Gastroesophageal sphincter (tissue), 4 donors: ENCODE data around the gene RIMS1. TPM values are rescaled to one million over a fixed set of nuclear protein-coding genes. Genes with fewer than 3 reads are reported as not detected.

Experiments used
- ATAC-seq: fragments of 150-250 bp; one replicate; pipeline ENCODE4 v1.9.1; 2016; ENCODE audit warnings: mild to moderate bottlenecking, moderate library complexity
- H3K27ac ChIP-seq, 4 donors: fragments of 200-600 bp; sonication (generic) in 3 of 4; 1 replicate in 3 of 4; 2 replicates in 1 of 4; pipeline ENCODE4 v1.5.1; 2016 to 2019
- H3K27me3 ChIP-seq: fragments of 200-600 bp; sonication (generic); one replicate; pipeline ENCODE4 v1.5.1; 2019
- H3K36me3 ChIP-seq, 2 donors: fragments of 200-600 bp; sonication (generic); one replicate each; pipeline ENCODE4 v1.5.1; 2019; ENCODE audit warnings: control low read depth in 1 of 2
- H3K4me1 ChIP-seq, 3 donors: fragments of 200-600 bp; sonication (generic); 1 replicate in 2 of 3; 2 replicates in 1 of 3; pipeline ENCODE4 v1.5.1; 2016 to 2019; ENCODE audit warnings: control low read depth in 2 of 3
- H3K4me3 ChIP-seq, 2 donors: fragments of 200-600 bp; sonication (generic); one replicate each; pipeline ENCODE4 v1.5.1; 2019; ENCODE audit warnings: mild to moderate bottlenecking in 1 of 2, moderate library complexity in 1 of 2
- H3K9me3 ChIP-seq, 3 donors: fragments of 200-600 bp; sonication (generic); one replicate each; pipeline ENCODE4 v1.5.1; 2017 to 2019; ENCODE audit warnings: control low read depth in 2 of 3
- EP300 ChIP-seq: sonication (generic); formaldehyde crosslinking; IDR thresholded peaks from one replicate; pipeline ENCODE4 v1.6.1; 2017; ENCODE audit warnings: antibody characterized with exemption, mild to moderate bottlenecking
- POLR2A ChIP-seq, 2 donors: fragments of 450-650 bp; IDR thresholded peaks; one replicate each; pipeline ENCODE4 v1.6.1; 2017; ENCODE audit warnings: antibody characterized with exemption in 2 of 2, mild to moderate bottlenecking in 2 of 2, moderate library complexity in 1 of 2
- POLR2AphosphoS5 ChIP-seq: sonication (generic); formaldehyde crosslinking; IDR thresholded peaks from one replicate; pipeline ENCODE4 v1.6.1; 2017; ENCODE audit warnings: antibody characterized with exemption
- WGBS, 2 donors: methylation state at CpG; one replicate each; pipeline ENCODE4 v1.1.5; 2018; ENCODE audit warnings: low coverage in 1 of 2; 5-methylcytosine and 5-hydroxymethylcytosine counted together
- total RNA-seq, 4 donors: library from RNA; depleted of rRNA; stranded (reverse); fragments of >200 nt; gene quantifications; one replicate each; pipeline ENCODE4 v1.1.0, GENCODE V29; 2016
- TF ChIP-seq, protein P1 (sequence below), 4 experiments: fragments of 200-600 bp in 2 of 4; fragments of 450-650 bp in 2 of 4; sonication (generic) in 1 of 4; IDR thresholded peaks; one replicate each; pipeline ENCODE4 v1.5.1; 2017 to 2019; ENCODE audit warnings: antibody characterized with exemption in 4 of 4, mild to moderate bottlenecking in 2 of 4, moderate library complexity in 2 of 4

The RIMS1 gene
- total RNA-seq, 4 donors from 2014 or later: 9.3 to 66.5 (median 17.7) TPM

DNA sequence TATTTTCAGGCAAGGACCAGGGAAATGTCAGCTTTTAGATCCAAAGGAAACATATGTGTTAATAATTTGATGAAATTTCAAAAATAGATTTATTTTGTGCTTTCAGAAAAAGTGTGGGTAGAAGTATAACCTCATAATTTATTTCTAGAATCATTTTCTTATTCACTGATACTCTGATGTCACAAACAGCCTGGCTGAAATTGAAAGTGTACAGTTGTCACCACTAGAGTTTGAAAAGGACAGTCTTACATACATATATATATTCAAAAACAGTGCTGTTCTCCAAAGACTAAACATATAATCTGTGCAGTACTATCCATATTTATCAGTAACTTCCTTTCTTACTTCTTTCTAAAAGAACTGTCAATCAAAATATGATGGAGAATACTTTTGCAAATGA is 481.1 kb downstream of the RIMS1 start:
- peak overlapping the region; percentile 12 to 38 for H3K4me3 ChIP-seq
- TF ChIP-seq POLR2AphosphoS5: no peak
- TF ChIP-seq, protein P1, sequence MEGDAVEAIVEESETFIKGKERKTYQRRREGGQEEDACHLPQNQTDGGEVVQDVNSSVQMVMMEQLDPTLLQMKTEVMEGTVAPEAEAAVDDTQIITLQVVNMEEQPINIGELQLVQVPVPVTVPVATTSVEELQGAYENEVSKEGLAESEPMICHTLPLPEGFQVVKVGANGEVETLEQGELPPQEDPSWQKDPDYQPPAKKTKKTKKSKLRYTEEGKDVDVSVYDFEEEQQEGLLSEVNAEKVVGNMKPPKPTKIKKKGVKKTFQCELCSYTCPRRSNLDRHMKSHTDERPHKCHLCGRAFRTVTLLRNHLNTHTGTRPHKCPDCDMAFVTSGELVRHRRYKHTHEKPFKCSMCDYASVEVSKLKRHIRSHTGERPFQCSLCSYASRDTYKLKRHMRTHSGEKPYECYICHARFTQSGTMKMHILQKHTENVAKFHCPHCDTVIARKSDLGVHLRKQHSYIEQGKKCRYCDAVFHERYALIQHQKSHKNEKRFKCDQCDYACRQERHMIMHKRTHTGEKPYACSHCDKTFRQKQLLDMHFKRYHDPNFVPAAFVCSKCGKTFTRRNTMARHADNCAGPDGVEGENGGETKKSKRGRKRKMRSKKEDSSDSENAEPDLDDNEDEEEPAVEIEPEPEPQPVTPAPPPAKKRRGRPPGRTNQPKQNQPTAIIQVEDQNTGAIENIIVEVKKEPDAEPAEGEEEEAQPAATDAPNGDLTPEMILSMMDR (IDR thresholded peaks at IDR 0.05): no peak
- no peak for TF ChIP-seq POLR2A (IDR thresholded peaks at IDR 0.05)
- no peak for TF ChIP-seq EP300
- H3K4me1 ChIP-seq: peaks cover 0 to 15% (median 0%) of the 10 kb centered on the region in 3 donors
- H3K27me3 ChIP-seq: no peaks in the 10 kb centered on the region
- no peak for ATAC-seq
- H3K36me3 ChIP-seq: no peaks in the 10 kb centered on the region
- peak overlapping the region in 2 of 4 donors; percentile 4 to 50 for H3K27ac ChIP-seq
- H3K9me3 ChIP-seq: no peaks in the 10 kb centered on the region

DNA sequence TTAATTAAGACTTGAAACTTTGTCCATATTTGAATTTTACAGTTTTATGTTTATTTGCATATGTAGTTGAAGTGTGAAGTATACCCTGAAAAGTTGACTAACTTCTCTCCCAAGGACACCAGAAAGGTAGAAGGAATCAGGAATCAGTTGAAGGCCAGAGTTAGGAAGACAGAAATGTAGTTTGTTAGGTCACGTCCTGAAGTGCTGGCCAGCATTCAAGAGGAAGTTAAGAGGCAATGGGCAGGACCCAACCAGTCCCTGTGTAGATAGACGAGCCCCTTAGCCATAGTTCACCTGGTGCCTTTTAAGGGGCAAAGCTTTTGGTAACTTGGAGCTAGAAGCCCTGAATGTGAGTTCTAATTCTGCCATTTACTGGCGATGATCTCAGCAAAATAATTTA is 485.1 kb downstream of the RIMS1 start:
- TF ChIP-seq, protein P1 (IDR thresholded peaks at IDR 0.05): no peak
- TF ChIP-seq EP300: no peak
- no peak for TF ChIP-seq POLR2AphosphoS5
- no peak for TF ChIP-seq POLR2A (IDR thresholded peaks at IDR 0.05)
- 44 to 88% methylated on average over 3 of the region's 3 CpGs for WGBS, 2 donors
- no peak for ATAC-seq
- H3K4me3 ChIP-seq: no peak overlapping the region
- no peaks in the 10 kb centered on the region for H3K4me1 ChIP-seq
- H3K36me3 ChIP-seq: no peaks in the 10 kb centered on the region
- H3K27ac ChIP-seq: peak overlapping the region in 1 of 4 donors; percentile 48
- H3K9me3 ChIP-seq: no peaks in the 10 kb centered on the region
- H3K27me3 ChIP-seq: no peaks in the 10 kb centered on the region

DNA sequence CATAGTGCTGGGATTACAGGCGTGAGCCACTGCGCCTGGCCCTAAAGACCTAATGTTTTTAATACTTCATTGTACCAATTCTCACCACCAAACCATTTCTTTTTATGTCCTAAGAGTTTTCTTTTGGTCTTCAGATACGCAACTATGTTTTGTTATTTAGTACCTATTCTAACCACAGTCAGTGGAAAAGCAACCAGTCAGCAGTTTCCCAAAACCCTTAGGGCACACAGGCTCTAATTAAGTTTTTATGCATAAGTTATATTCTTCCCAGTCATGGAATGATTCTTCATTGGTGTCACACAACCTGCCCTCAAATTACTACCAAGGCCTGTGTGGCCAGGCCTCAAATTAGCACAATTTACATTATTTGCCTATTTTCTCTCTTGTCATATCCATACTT is 487.8 kb downstream of the RIMS1 start:
- Histone ChIP-seq H3K27me3 (no peaks in the 10 kb centered on the region), H3K4me1 (no peaks in the 10 kb centered on the region), H3K27ac (no peak overlapping the region), H3K4me3 (no peak overlapping the region), H3K9me3 (no peaks in the 10 kb centered on the region), H3K36me3 (no peaks in the 10 kb centered on the region)
- 100% methylated on average over 3 of the region's 3 CpGs for WGBS, 2 donors
- no peak for TF ChIP-seq POLR2A (IDR thresholded peaks at IDR 0.05)
- TF ChIP-seq, protein P1 (IDR thresholded peaks at IDR 0.05): no peak
- no peak for ATAC-seq

DNA sequence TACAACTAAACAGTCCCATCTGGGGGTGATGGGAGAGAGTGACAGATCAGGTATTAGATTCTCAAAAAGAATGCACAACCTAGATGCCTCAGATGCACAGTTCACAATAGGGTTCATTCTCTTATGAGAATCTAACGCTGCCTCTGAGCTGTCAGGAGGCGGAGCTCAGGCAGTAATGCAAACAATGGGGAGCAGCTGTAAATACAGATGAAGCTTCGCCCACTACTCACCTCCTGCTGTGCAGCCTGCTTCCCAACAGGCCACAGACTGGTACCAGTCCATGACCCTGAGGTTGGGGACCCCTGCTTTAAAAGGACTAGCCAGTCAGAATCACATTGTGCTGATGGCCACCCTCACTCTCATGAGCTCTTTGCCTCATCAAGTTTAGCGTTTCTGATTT is 488.5 kb downstream of the RIMS1 start:
- TF ChIP-seq EP300: no peak
- TF ChIP-seq, protein P1 (IDR thresholded peaks at IDR 0.05): no peak
- TF ChIP-seq POLR2A (IDR thresholded peaks at IDR 0.05): no peak
- TF ChIP-seq POLR2AphosphoS5: no peak
- no peak for ATAC-seq
- Histone ChIP-seq H3K27me3 (no peaks in the 10 kb centered on the region), H3K36me3 (no peaks in the 10 kb centered on the region), H3K4me3 (no peak overlapping the region), H3K9me3 (no peaks in the 10 kb centered on the region), H3K27ac (no peak overlapping the region), H3K4me1 (no peaks in the 10 kb centered on the region)
- 54 to 63% methylated on average over 3 to 4 of the region's 4 CpGs for WGBS, 2 donors

DNA sequence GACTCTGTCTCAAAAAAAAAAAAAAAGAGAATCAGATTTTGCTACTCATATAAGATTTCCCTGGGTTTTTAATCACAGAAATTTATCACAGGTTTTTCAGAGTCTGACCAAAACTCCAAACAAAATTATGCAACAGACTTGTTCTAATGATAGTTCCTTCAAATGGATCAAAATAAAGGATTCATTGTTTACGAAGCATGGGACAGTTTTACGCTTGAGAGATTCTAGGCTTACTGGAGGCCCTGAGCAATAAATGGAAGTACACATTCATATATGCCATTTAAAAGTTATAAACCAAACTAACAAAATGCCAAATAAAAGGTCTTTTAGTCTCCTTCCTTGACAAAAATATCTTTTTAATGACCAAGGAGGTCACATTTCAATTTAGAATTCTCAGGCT is 490.4 kb downstream of the RIMS1 start:
- H3K27me3 ChIP-seq: no peaks in the 10 kb centered on the region
- no peaks in the 10 kb centered on the region for H3K9me3 ChIP-seq
- no peak for TF ChIP-seq POLR2AphosphoS5
- no peak for TF ChIP-seq EP300
- TF ChIP-seq POLR2A (IDR thresholded peaks at IDR 0.05): no peak
- TF ChIP-seq, protein P1 (IDR thresholded peaks at IDR 0.05): no peak
- no peaks in the 10 kb centered on the region for H3K36me3 ChIP-seq
- H3K4me1 ChIP-seq: no peaks in the 10 kb centered on the region
- H3K27ac ChIP-seq: no peak overlapping the region
- ATAC-seq: no peak
- WGBS, 2 donors: 32 to 88% methylated on average over 2 of the region's 2 CpGs
- no peak overlapping the region for H3K4me3 ChIP-seq
